Mucosa of descending colon (tissue), 3 donors: ENCODE results near the gene KHDRBS2. TPM values are rescaled to one million over a fixed set of nuclear protein-coding genes. Genes with fewer than 3 reads are reported as not detected.

Experiments used
- ATAC-seq: fragments of 200-7000 bp; cut with Tn5 transposase; one replicate; pipeline ENCODE4 v1.9.1; 2020; ENCODE audit warnings: mild to moderate bottlenecking, moderate library complexity
- DNase-seq, 3 donors: peaks; one replicate each; pipeline ENCODE4 v3.0.0-alpha.2; 2020
- H3K36me3 ChIP-seq: fragments of 200-600 bp; one replicate; pipeline ENCODE4 v1.8.0; 2021; ENCODE audit warnings: low read depth, mild to moderate bottlenecking
- H3K4me1 ChIP-seq: fragments of 200-600 bp; one replicate; pipeline ENCODE4 v1.8.0; 2021; ENCODE audit warnings: low read depth, mild to moderate bottlenecking
- H3K4me3 ChIP-seq: fragments of 200-600 bp; one replicate; pipeline ENCODE4 v1.8.0; 2021; ENCODE audit warnings: mild to moderate bottlenecking
- H3K9me3 ChIP-seq: fragments of 200-600 bp; one replicate; pipeline ENCODE4 v1.8.0; 2021; ENCODE audit warnings: mild to moderate bottlenecking
- intact Hi-C, 2 donors: fragments of 100-400 bp; cut with DNase I in 1 of 2; cut with micrococcal nuclease in 1 of 2; formaldehyde crosslinking; loops; one replicate each; pipeline versions ENCODE4 v1.11.0 to v1.11.1; 2022; cut with DNase I, micrococcal nuclease
- total RNA-seq, 3 donors: library from RNA; stranded (reverse); fragmentation: NEBNext Ultra II Directional in 2 of 3; extraction: Animal tissue kit (Norgen Biotek cat#: 25700) in 2 of 3; gene quantifications; one replicate each; pipeline versions ENCODE4 v1.2.1 to v1.2.4, GENCODE V29; 2021 to 2023
- TF ChIP-seq, protein P1 (sequence below): fragments of 200-600 bp; IDR thresholded peaks from one replicate; pipeline ENCODE4 v1.8.0; 2022; ENCODE audit warnings: antibody characterized with exemption, mild to moderate bottlenecking
- donor health status: DM: no; HTN: no; CAD: no; lungs with moderate emphysema.
- donor health status: DM: no; HTN: no; CAD: no.
- donor health status: DM: no; HTN: yes; CAD: no.

Gene KHDRBS2
- total RNA-seq, 3 donors from 2014 or later, result 0.82 to 2.9 (median 1.1) TPM

- Histone ChIP-seq H3K9me3 (peaks cover 20% of the 10 kb centered on the region), H3K36me3 (no peaks in the 10 kb centered on the region), H3K4me1 (no peaks in the 10 kb centered on the region), H3K4me3 (no peak overlapping the region)
- ATAC-seq (no peak), DNase-seq (no peak)
- TF ChIP-seq, protein P1, sequence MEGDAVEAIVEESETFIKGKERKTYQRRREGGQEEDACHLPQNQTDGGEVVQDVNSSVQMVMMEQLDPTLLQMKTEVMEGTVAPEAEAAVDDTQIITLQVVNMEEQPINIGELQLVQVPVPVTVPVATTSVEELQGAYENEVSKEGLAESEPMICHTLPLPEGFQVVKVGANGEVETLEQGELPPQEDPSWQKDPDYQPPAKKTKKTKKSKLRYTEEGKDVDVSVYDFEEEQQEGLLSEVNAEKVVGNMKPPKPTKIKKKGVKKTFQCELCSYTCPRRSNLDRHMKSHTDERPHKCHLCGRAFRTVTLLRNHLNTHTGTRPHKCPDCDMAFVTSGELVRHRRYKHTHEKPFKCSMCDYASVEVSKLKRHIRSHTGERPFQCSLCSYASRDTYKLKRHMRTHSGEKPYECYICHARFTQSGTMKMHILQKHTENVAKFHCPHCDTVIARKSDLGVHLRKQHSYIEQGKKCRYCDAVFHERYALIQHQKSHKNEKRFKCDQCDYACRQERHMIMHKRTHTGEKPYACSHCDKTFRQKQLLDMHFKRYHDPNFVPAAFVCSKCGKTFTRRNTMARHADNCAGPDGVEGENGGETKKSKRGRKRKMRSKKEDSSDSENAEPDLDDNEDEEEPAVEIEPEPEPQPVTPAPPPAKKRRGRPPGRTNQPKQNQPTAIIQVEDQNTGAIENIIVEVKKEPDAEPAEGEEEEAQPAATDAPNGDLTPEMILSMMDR, result no peak
- intact Hi-C loops, result no loop called here
Observed at GRCh38 chr6:61640463-61640862, 645.6 kb downstream of the KHDRBS2 start.
